SK-N-SH treated with all-trans-retinoic acid at 6 μM for 48 hours (cell line): Measurements from ENCODE around the gene GDF9.

ENCODE experiments used
- ATAC-seq: fragments of 200-7000 bp; cut with Tn5 transposase; 3 replicates; pipeline ENCODE4 v1.9.1; 2020; ENCODE audit warnings: mild to moderate bottlenecking, moderate library complexity
- ARNTL ChIP-seq: fragments of 450-650 bp; formaldehyde crosslinking; IDR thresholded peaks from 2 replicates; pipeline ENCODE4 v1.5.0; 2020; ENCODE audit warnings: low read depth, mild to moderate bottlenecking, moderate library complexity, borderline replicate concordance
- CSDC2 ChIP-seq: fragments of 250-450 bp; sonication (Bioruptor Pico); IDR thresholded peaks from 2 replicates; pipeline ENCODE4 v1.5.0; 2020; ENCODE audit warnings: mild to moderate bottlenecking, moderate library complexity
- ESRRG ChIP-seq: fragments of 250-450 bp; sonication (Bioruptor Pico); IDR thresholded peaks from 2 replicates; pipeline ENCODE4 v1.6.1; 2021; ENCODE audit warnings: mild to moderate bottlenecking
- GLIS3 ChIP-seq: fragments of 250-450 bp; sonication (Bioruptor Pico); IDR thresholded peaks from 2 replicates; pipeline ENCODE4 v1.5.0; 2020; ENCODE audit warnings: mild to moderate bottlenecking, moderate library complexity
- OSR1 ChIP-seq: fragments of 250-450 bp; sonication (Bioruptor Pico); IDR thresholded peaks from 2 replicates; pipeline ENCODE4 v1.8.0; 2022; ENCODE audit warnings: moderate library complexity, mild to moderate bottlenecking, inconsistent platforms
- PATZ1 ChIP-seq: fragments of 250-450 bp; sonication (Bioruptor Pico); IDR thresholded peaks from 2 replicates; pipeline ENCODE4 v1.8.0; 2020; ENCODE audit warnings: mild to moderate bottlenecking, moderate library complexity, borderline replicate concordance
- POU6F1 ChIP-seq: fragments of 250-450 bp; sonication (Bioruptor Pico); IDR thresholded peaks from 2 replicates; pipeline ENCODE4 v1.8.0; 2021; ENCODE audit warnings: low read depth, mild to moderate bottlenecking, moderate library complexity, borderline replicate concordance
- RARB ChIP-seq: fragments of 250-450 bp; sonication (Bioruptor Pico); IDR thresholded peaks from 2 replicates; pipeline ENCODE4 v1.8.0; 2021; ENCODE audit warnings: mild to moderate bottlenecking, moderate library complexity
- SNAI2 ChIP-seq: fragments of 250-450 bp; sonication (Bioruptor Pico); IDR thresholded peaks from 2 replicates; pipeline ENCODE4 v1.5.0; 2020; ENCODE audit warnings: mild to moderate bottlenecking, moderate library complexity
- TCF4 ChIP-seq: fragments of 250-450 bp; sonication (Bioruptor Pico); IDR thresholded peaks from 2 replicates; pipeline ENCODE4 v1.8.0; 2021; ENCODE audit warnings: mild to moderate bottlenecking, moderate library complexity, borderline replicate concordance
- TOX ChIP-seq: fragments of 250-450 bp; sonication (Bioruptor Pico); IDR thresholded peaks from 2 replicates; pipeline ENCODE4 v1.8.0; 2021; ENCODE audit warnings: mild to moderate bottlenecking, moderate library complexity, borderline replicate concordance
- TSHZ2 ChIP-seq: fragments of 250-450 bp; sonication (Bioruptor Pico); IDR thresholded peaks from 2 replicates; pipeline ENCODE4 v1.5.0; 2020; ENCODE audit warnings: mild to moderate bottlenecking, moderate library complexity
- ZC3H10 ChIP-seq: fragments of 250-450 bp; sonication (Bioruptor Pico); IDR thresholded peaks from 2 replicates; pipeline ENCODE4 v1.5.1; 2021; ENCODE audit warnings: mild to moderate bottlenecking, moderate library complexity
- ZFP3 ChIP-seq: fragments of 250-450 bp; sonication (Bioruptor Pico); IDR thresholded peaks from 2 replicates; pipeline ENCODE4 v1.5.0; 2020; ENCODE audit warnings: mild to moderate bottlenecking, moderate library complexity
- ZFP30 ChIP-seq: fragments of 450-650 bp; formaldehyde crosslinking; IDR thresholded peaks from 2 replicates; pipeline ENCODE4 v1.5.0; 2022; ENCODE audit warnings: mild to moderate bottlenecking, moderate library complexity
- ZNF565 ChIP-seq: fragments of 450-650 bp; formaldehyde crosslinking; conservative IDR thresholded peaks from 2 replicates; pipeline ENCODE4 v1.5.0; 2020; ENCODE audit warnings: low read depth, mild to moderate bottlenecking, moderate library complexity
- ZNF70 ChIP-seq: fragments of 450-650 bp; formaldehyde crosslinking; IDR thresholded peaks from 2 replicates; pipeline ENCODE4 v1.5.0; 2020; ENCODE audit warnings: mild to moderate bottlenecking, moderate library complexity
- ZNF8 ChIP-seq: fragments of 450-650 bp; formaldehyde crosslinking; IDR thresholded peaks from 2 replicates; pipeline ENCODE4 v1.5.0; 2020; ENCODE audit warnings: mild to moderate bottlenecking, moderate library complexity

GDF9 gene

GRCh38 chr5:132830436-132831094, 35.7 kb downstream of the GDF9 start, which contains the start of gene SHROOM1:
Gene SHROOM1, minus strand, starts transcription at chr5:132830647. Its CDS starts 4,507 bp downstream, at chr5:132826140.
- TF ChIP-seq TSHZ2 (no peak), ZNF8 (CRISPR knock-in tag) (no peak), ZC3H10 (CRISPR knock-in tag) (no peak), ESRRG (CRISPR knock-in tag) (no peak), SNAI2 (CRISPR knock-in tag) (no peak), POU6F1 (no peak)
- TF ChIP-seq, all 23 proteins: peak for 0
- peak; percentile 75 for ATAC-seq

- peak; percentile 96 for ATAC-seq
- TF ChIP-seq PATZ1 (no peak), TCF4 (peak; percentile 17; the same call in 1 of the 2 replicates), ZNF70 (CRISPR knock-in tag) (no peak)
Observed at GRCh38 chr5:132829742-132830435, 36.4 kb downstream of the GDF9 start.

GRCh38 chr5:132828846-132829494, 37.3 kb downstream of the GDF9 start:
- TF ChIP-seq SNAI2 (CRISPR knock-in tag) (no peak), ESRRG (CRISPR knock-in tag) (no peak), ZNF565 (CRISPR knock-in tag) (no peak), CSDC2 (no peak), GLIS3 (no peak), POU6F1 (no peak), ZFP3 (CRISPR knock-in tag) (no peak), PATZ1 (no peak), ZC3H10 (CRISPR knock-in tag) (no peak), TOX (CRISPR knock-in tag) (no peak), TCF4 (no peak)

GRCh38 chr5:132827943-132828673, 38.2 kb downstream of the GDF9 start:
- ATAC-seq = no peak
- TF ChIP-seq ZNF8 (CRISPR knock-in tag) (no peak), CSDC2 (no peak), OSR1 (CRISPR knock-in tag) (no peak), ARNTL (no peak), ZNF70 (CRISPR knock-in tag) (no peak), ZNF565 (CRISPR knock-in tag) (no peak), ZFP30 (CRISPR knock-in tag) (no peak), POU6F1 (no peak), SNAI2 (CRISPR knock-in tag) (no peak), GLIS3 (no peak), RARB (CRISPR knock-in tag) (no peak)

More at GRCh38 chr5:132828846-132829494, 37.3 kb downstream of the GDF9 start:
- ATAC-seq = no peak
